Measurements from ENCODE around the gene RCAN1. TPM values are rescaled to one million over a fixed set of nuclear protein-coding genes. Genes with fewer than 3 reads are reported as not detected.
A peak's percentile ranks its signal among the peaks of the same experiment; 100 is the strongest.

RCAN1 gene
- total RNA-seq, 1 donor from 2014 or later, result 90.5 TPM

DNA sequence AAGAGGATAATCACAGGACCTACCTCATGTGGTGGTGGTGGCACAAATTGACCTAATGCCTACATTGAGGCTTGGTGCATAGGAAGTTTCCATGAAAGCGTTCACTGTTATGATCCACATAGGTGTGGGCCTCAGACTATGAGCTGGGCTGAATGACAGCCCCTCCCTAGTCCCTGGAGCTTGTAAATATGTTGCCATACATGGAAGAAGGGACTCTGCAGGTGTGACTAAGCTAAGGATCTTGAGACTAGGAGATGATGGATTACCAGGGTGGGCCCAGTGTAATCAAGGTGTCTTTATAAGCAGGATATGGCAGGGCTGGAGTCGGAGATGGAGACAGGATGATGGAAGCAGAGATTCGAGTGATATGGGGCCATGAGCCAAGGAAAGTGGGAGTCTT lies 71.9 kb downstream of the RCAN1 start:
- DNase-seq (ENCODE audit: low spot score), result no peak

GRCh38 chr21:34540206-34540605 lies 74.7 kb downstream of the RCAN1 start:
- no peak for DNase-seq (ENCODE audit: low spot score)

GRCh38 chr21:34537838-34538237 lies 77.1 kb downstream of the RCAN1 start:
- no peak for DNase-seq (ENCODE audit: low spot score)

- DNase-seq (ENCODE audit: low spot score), result peak; percentile 29
Measured at GRCh38 chr21:34536820-34537219, 78.1 kb downstream of the RCAN1 start.

GRCh38 chr21:34536311-34536710 lies 78.6 kb downstream of the RCAN1 start:
- no peak for DNase-seq (ENCODE audit: low spot score)

DNA sequence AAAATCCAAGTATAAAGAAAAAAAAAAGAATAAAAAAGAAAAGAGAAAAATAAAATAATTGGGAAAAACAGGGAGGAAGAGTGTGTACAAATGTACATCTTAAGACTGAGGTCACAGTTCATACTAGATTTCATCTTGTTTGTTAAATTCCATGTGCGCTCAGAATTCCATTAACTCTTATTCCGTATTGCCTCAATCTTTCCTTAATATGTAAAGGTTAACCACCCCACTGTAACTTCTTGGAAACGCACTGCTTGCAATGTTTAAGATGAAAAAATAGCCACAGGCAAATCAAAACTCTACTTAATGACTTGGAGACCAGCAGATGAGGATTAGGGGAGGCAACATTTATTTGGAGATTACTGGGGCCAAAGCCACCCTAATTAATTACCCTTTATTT lies 79.0 kb downstream of the RCAN1 start:
- no peak for DNase-seq (ENCODE audit: low spot score)

GRCh38 chr21:34534522-34534921 lies 80.4 kb downstream of the RCAN1 start:
- DNase-seq (ENCODE audit: low spot score), result no peak

DNA sequence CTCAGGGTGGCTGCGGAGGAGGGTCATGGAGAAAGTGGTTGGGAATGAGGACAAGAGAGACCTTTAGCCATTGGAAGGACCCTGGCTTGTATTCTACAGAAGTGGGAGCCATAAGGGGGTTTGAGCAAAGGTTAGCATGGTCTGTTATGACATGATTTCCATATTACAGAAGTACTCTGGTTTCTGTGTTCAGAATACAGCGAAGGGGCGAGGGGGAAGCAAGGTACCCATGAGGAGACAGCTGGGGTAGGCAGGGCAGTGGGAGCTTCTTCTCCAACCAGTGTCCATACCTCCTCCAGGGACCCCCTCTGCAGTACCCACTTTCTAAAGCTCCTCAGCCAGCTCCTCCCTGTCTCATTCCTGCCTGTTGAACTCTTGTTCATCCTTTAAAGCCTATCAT lies 81.0 kb downstream of the RCAN1 start:
- DNase-seq (ENCODE audit: low spot score), result no peak

- no peak for DNase-seq (ENCODE audit: low spot score)
Measured at GRCh38 chr21:34531399-34531798, 83.5 kb downstream of the RCAN1 start.

DNA sequence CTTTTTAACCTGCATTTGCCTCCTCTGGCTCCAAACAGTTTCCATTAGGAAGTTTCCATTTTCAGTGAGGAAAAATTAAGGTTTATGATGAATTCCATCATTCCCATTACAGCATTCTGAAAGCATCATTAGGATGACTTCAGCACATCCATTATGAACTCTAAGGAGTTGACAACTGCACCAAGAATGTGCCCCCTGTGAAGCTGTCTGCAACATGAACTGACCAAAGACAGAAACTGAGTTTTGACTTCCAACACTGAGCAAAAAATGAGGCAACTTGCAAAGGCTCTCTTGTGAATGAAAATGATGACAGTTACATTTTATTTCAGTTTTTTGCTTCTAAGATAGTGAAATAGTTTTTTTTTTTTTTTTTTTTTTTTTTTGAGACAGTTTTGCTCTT lies 84.7 kb downstream of the RCAN1 start:
- DNase-seq (ENCODE audit: low spot score), result no peak

DNA sequence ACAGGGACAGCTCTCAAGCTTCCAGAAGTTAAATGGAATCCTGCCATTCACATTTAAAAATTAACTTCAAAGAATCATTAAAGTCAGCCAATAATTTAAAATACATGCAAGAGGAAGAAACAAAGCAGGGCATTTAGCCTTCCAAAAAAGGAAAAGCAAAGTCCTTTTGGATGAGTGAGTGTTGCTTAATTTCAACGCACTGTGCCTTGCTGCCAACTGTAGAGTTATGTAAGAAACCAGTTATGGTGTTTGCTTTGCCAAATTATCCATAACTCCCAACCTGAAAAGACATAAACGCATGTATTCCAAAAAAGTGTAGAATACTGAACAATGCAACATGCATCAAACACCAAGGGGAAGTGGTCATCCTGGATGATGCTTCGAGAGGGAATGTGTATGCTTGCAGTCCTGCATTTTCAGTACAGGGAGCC lies 86.8 kb downstream of the RCAN1 start:
- DNase-seq (ENCODE audit: low spot score), result no peak

DNA sequence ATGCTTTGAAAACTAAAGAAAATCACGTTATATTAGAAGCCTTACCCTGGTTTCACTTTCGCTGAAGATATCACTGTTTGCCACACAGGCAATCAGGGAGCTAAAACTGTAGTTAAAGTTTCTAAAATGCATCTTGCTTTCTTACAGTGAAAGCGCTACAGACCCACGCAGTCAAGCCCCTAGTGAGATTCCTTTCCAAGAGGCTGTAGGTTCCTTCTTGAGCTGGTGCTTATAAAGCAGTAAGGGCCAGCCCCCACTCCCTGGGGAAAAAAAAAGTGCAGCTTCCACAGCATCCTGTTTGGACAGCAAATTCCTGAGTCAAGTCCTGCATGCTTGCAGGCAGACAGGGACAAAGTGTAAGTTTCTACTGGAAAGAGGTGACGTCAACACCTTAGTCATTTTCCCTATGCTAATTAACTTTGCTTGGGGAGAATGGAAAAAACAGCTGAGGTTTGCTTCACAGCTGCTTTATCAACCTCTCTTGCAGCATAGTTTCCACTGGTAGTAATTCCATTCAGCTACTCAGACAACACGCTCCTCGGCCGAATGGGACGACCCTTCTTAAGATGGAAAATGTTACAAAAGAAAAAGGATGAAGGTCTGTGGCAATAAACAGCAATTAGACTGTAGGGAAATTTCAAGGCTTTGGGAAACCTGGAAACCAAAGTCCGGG lies 88.2 kb downstream of the RCAN1 start:
- peak; percentile 97 for DNase-seq (ENCODE audit: low spot score)

GRCh38 chr21:34526241-34526617 lies 88.7 kb downstream of the RCAN1 start:
- DNase-seq (ENCODE audit: low spot score), result peak; percentile 76

GRCh38 chr21:34524646-34525601 lies 90.0 kb downstream of the RCAN1 start:
- peak; percentile 58 for DNase-seq (ENCODE audit: low spot score)

DNA sequence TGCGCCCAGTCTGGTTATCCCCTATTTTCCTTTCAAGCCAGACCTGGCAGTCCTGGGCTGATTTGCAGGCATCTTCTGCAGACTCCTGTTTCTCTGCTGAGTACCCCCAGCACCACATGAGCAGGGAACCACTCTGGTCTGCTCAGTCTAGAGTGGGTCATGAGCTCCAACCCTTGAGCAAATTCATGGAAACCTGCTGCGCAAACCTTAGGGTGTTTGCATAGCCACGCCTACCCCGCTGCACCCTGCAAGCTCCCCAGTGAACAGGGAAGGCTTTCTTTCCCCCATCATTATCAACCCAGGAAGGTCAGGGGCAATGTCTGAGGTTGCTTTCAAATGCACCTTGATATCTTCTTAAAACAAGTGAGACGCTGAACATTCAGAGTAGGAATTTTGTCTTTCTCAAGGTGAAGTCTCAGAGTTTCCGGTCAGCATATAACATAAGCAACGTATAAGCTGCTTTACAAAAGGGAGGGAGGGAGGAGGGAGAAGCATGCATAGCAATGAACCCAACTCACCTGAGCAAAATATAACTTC lies 91.8 kb downstream of the RCAN1 start:
- DNase-seq (ENCODE audit: low spot score), result no peak

DNA sequence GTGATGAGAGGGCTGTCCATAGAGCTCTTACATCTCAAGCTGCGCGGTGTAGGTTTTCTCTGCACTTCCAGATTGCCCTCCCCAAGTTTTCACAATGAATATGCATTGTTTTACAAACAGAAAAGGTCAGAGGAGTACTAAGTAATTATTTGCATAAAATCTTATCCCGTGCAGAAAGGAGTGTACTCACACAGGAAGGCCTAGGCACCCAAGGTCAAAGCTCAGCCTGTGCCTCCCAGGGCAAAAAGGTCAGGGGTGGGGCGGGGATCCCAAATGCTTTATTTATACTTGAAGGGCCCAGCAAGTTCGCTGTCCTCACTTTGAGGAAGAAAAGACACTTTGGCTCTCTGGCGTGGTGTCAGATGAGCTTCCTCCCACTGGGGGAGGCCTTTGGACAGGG lies 92.6 kb downstream of the RCAN1 start:
- no peak for DNase-seq (ENCODE audit: low spot score)

DNA sequence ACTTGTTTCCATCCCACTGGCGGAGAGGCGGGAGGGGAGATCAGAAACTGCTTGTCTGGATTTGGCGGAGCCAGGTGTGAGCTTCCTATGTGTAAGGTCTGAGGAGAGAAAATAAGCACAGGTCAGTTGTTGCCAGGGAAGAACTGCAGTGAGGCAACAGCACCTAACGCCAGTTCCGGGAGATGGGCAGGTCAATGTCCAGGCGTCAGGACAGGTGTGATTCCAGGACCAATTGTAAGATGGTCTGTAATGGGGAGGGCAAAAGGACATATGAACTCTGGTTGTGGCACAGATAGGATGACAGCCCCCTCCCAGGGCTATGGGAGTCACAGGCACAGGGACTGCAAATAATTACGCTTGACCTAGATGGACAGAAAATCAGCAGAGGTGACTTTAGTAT lies 93.4 kb downstream of the RCAN1 start:
- no peak for DNase-seq (ENCODE audit: low spot score)

- no peak for DNase-seq (ENCODE audit: low spot score)
Measured at GRCh38 chr21:34520764-34521508, 94.0 kb downstream of the RCAN1 start.

DNA sequence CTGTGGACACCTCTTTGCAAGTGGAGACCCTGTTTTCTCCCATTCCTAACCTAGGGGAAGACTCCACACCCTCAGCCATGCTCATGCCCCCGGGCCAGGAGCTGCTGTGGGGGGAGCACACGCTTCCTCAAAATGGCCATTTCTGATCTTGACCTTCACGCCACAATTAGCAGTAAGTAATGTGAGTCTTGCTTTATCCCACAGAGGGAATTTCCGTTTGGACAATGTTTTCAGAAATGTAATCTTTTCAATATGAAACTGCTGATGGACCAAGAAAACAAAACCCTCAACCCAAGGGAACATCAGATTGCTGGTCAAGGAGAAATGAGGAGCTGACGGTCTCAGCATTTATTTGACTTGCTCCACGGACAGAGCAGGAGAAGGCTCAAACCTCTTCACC lies 94.6 kb downstream of the RCAN1 start:
- DNase-seq (ENCODE audit: low spot score), result no peak

GRCh38 chr21:34519694-34520093 lies 95.2 kb downstream of the RCAN1 start:
- no peak for DNase-seq (ENCODE audit: low spot score)

DNA sequence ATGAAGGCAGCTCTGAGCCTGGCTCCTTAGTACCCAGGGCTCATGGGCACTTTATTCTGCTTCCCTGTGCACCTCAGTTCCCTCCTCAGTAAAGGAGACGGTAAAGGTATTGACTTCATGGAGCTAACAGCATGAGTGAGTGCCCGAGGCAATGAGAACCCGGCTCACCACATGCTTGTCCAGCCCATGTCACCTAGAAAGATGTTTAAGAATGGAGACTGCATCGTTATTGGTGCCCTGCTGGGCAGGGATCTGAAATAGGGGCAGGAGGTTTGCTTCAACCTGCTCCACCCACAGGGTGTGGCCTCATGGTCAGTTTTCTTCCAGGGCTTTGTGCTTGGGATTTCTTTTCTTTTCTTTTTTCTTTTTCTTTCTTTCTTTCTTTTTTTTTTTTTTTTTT lies 95.9 kb downstream of the RCAN1 start:
- no peak for DNase-seq (ENCODE audit: low spot score)

- no peak for DNase-seq (ENCODE audit: low spot score)
Measured at GRCh38 chr21:34518301-34518700, 96.6 kb downstream of the RCAN1 start.

All from umbilical cord (tissue), 2 donors.